ENCODE measurements around the gene SLC28A3. TPM values are rescaled to one million over a fixed set of nuclear protein-coding genes. Genes with fewer than 3 reads are reported as not detected.

SLC28A3 gene
- total RNA-seq, 4 donors from 2014 or later = 0.32 to 25.6 (median 12.0) TPM

GRCh38 chr9:84382720-84383119 is 42.2 kb upstream of the SLC28A3 start:
- TF ChIP-seq CTCF (IDR thresholded peaks at IDR 0.05) = no peak
- no peak for ATAC-seq (ENCODE audit: low FRiP score)
- DNase-seq (ENCODE audit: low spot score) = no peak

DNA sequence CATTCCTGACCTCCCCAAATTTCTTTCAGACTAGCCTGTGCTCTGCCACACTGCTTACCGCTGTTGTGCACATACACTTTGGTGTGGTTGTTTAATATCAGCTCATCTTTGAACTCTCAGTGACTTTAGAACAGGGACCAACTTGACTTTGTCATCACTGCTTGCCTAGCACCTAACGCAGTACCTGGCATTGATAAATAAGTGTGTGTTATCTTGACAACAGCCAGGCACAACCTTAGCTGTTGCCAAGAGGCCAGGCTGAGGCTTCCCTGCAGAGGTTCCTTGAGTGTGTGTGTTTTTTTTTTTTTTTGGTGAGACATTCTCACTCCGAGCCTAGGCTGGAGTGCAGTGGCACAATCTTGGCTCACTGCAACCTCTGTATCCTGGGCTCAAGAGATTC is 41.0 kb upstream of the SLC28A3 start:
- no peak for DNase-seq (ENCODE audit: low spot score)
- no peak for TF ChIP-seq CTCF (IDR thresholded peaks at IDR 0.05)
- no peak for ATAC-seq (ENCODE audit: low FRiP score)

GRCh38 chr9:84379740-84380139 is 39.2 kb upstream of the SLC28A3 start:
- TF ChIP-seq CTCF (IDR thresholded peaks at IDR 0.05) = no peak
- ATAC-seq (ENCODE audit: low FRiP score) = no peak
- DNase-seq (ENCODE audit: low spot score) = no peak

GRCh38 chr9:84375954-84376353 is 35.4 kb upstream of the SLC28A3 start:
- TF ChIP-seq CTCF (IDR thresholded peaks at IDR 0.05) = no peak
- DNase-seq (ENCODE audit: low spot score) = no peak
- no peak for ATAC-seq (ENCODE audit: low FRiP score)

- no peak for TF ChIP-seq CTCF (IDR thresholded peaks at IDR 0.05)
- ATAC-seq (ENCODE audit: low FRiP score) = no peak
- no peak for DNase-seq (ENCODE audit: low spot score)
These were observed 34.0 kb upstream of the SLC28A3 start for GRCh38 chr9:84374516-84374915.

- ATAC-seq (ENCODE audit: low FRiP score) (no peak), DNase-seq (ENCODE audit: low spot score) (no peak)
- TF ChIP-seq CTCF (IDR thresholded peaks at IDR 0.05) = no peak
These were observed 33.5 kb upstream of the SLC28A3 start for GRCh38 chr9:84374013-84374412.

GRCh38 chr9:84371737-84372136 is 31.2 kb upstream of the SLC28A3 start:
- TF ChIP-seq CTCF (IDR thresholded peaks at IDR 0.05) = no peak
- ATAC-seq (ENCODE audit: low FRiP score) = peak; percentile 98
- no peak for DNase-seq (ENCODE audit: low spot score)
